GM19438 (cell line): ENCODE results near the gene NOXRED1.
A peak's percentile ranks its signal among the peaks of the same experiment; 100 is the strongest.
"Not testable (repeated sequence)": the region's sequence is repeated elsewhere in the genome, so short reads cannot be mapped to it uniquely, and the experiment has no call there.

Experiments used
- ATAC-seq: cut with Tn5 transposase; IDR thresholded peaks from one replicate; pipeline ENCODE4 v1.9.1; 2021; ENCODE audit warnings: low read depth; ENCODE audit not compliant: unreplicated experiment

Gene NOXRED1

GRCh38 chr14:77415403-77416030 lies 7.8 kb downstream of the NOXRED1 start:
- not testable (repeated sequence) for ATAC-seq

GRCh38 chr14:77409131-77409533 lies 14.2 kb downstream of the NOXRED1 start:
- ATAC-seq: no peak

- no peak for ATAC-seq
These were observed 16.2 kb downstream of the NOXRED1 start for GRCh38 chr14:77407158-77407557.

GRCh38 chr14:77406718-77407117 lies 16.6 kb downstream of the NOXRED1 start:
- ATAC-seq: no peak

- no peak for ATAC-seq
These were observed 17.2 kb downstream of the NOXRED1 start for GRCh38 chr14:77406086-77406485.

DNA sequence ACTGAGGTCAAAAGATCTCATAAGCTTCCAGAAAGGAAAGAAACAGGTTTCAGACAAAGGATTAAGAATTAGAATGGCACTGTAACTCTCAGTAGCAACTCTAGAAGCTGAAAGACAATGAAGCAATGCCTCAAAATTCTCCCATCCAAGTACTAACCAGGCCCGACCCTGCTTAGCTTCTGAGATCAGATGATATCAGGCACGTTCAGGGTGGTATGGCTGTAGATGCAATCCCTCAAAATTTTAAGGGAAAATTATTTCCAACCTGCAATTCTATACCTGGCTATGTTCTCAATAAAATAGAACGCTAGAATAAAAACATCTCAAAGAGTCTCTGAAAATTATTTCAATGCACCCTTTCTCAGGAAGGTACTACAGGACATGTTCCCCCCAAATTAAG lies 19.6 kb downstream of the NOXRED1 start:
- ATAC-seq: no peak

DNA sequence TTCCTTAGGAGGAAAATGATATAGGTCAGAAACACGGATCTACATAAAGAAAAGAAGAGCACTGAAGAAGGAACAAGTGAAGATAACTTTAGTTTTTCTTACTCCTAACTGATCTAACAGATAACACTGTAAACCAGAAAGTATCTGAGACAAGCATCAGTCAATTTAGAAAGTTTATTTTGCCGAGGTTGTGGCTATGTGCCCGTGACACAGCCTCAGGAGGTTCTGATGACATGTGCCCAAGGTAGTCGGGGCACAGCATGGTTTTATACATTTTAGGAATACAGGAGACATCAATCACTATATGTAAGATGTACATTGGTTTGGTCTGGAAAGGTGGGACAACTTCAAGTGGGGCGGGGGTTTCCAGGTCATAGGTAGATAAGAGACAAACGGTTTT lies 23.1 kb downstream of the NOXRED1 start:
- ATAC-seq: no peak

GRCh38 chr14:77390188-77390587 lies 33.1 kb downstream of the NOXRED1 start:
- no peak for ATAC-seq

DNA sequence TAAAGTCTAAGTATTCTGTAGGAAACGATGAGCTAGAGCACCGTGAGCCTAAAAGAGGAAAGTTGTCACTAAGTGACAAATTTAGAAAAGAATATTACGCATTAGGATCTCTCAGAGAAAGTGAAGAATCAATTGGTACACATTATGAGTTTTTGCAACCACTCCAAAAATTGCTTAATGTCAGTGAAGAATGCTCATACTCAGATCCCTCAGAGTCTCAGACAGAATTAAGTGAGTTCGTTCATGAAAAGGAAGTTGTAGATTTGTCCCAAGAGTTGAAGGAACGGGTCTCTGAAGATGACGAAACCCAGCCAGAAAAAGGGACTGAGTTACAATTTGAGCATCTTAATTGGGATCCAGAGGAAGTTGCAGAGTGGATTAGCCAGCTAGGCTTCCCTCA lies 44.6 kb downstream of the NOXRED1 start:
- ATAC-seq: no peak

- peak; percentile 2 for ATAC-seq
These were observed 45.9 kb downstream of the NOXRED1 start for GRCh38 chr14:77377502-77377844.

- peak; percentile 79 for ATAC-seq
These were observed 46.4 kb downstream of the NOXRED1 start, which contains the start of the genes SAMD15 and TMED8 for GRCh38 chr14:77376771-77377501. Gene SAMD15, plus strand, starts transcription at chr14:77377379. Its CDS starts 40 bp downstream, at chr14:77377419. Gene TMED8, minus strand, starts transcription at chr14:77377094. Its CDS starts 41 bp downstream, at chr14:77377053.

DNA sequence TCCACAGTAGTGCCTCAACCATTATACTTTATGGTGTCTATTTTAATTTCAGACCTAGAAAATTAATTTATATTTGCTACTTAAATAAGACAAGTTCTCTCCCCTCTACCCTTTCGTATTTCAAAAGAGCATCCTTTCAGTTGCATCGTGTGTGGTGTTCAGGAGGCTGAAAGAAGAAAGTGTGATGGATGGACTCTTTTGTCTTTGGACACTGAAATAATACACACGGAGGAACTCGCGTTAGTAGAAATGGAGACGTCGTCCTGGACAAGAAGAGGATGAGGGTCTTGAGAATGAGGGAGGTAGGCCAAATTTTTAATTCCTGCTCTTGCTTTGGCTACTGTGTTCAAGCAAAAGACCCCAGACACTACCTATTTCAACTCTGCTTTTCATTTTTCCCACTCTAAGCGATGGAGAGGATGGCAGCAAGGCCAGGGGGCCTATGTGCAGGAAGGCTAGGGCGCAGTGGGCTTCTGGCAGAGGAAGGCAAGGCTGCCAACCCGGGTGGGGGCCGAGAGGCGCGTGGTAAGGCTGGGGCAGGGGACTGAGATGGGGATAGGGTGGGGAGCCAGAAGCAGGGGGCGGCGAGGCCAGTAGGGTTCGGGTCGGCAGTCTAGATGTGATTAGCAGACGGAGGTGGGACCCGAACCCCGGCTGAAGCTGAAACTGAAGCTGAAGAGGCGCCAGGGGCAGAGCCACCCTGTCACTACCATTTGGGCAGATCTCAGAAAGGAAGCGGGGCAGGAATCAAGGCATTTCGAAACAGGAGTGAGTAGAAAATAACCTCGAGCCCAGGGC lies 47.2 kb downstream of the NOXRED1 start:
- ATAC-seq: peak; percentile 22

DNA sequence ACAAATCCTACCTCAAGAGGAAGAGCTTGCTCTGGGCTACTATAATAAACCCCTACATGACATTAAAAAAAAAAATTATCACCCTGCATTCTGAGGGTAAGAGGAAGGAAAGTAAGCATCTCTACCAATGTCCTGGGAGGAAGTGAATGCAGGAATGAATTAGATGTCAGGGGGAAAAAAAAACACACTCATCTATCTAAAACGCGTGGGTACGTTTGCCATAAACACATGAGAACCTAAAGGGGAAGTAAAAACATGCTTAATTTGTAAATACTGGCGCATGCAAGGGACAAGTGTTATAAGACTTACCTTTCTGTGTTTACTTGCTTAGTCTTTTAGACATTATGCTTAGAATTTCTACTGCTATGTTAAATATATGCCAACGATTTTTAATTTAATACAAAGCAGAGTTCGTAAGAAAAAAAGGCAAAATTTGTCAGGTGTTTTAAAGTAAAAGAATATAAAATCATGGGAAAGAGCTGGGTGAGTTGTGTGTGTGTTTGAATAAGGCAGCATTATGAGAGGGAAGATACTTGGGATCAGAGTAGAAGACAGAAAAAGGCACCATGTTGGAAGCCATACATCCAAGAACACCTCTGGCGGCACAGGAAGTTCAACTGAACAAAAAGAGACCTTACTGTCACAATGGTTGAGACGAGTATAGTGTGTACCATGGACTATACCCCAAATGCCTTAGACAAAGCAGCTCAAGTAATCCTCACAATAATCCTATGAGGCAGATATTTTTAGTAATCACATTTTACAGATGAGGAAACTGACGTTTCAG lies 48.0 kb downstream of the NOXRED1 start:
- ATAC-seq: no peak

- no peak for ATAC-seq
These were observed 51.0 kb downstream of the NOXRED1 start for GRCh38 chr14:77372304-77372841.

DNA sequence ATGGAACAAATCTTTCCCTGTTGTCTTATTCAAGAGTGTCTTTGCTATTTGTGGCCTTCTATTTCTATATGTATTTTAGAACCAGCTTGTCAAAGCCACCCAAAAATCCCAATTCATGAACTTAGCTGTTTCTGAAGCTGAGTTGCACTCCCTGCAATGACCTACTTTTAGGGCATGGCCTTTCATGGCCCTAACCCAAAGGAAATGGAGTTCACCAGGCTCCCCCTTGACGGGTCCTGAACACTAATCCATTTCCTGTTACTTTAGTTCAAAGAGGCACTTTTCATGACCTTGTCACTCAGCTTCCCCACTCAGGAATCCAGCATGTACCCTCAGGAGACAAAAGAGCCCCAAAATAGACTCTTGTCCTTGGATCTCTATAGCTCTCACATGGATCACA lies 54.0 kb downstream of the NOXRED1 start:
- no peak for ATAC-seq

DNA sequence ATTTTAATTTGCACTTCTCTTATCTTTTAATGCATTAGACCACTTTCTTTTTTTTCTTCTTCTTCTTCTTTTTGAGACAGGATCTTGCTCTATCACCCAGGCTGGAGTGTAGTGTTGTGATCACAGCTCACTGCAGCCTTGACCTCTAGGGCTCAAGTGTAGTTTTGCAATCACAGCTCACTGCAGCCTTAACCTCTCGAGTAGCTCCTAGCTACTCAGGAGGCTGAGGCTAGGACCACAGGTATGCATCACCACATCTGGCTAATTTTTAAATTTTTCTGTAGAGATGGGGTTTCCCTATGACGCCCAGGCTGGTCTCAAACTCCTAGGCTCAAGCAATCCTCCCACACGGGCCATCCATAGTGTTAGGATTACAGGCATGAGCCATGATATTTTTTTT lies 59.2 kb downstream of the NOXRED1 start:
- peak; percentile 55 for ATAC-seq

DNA sequence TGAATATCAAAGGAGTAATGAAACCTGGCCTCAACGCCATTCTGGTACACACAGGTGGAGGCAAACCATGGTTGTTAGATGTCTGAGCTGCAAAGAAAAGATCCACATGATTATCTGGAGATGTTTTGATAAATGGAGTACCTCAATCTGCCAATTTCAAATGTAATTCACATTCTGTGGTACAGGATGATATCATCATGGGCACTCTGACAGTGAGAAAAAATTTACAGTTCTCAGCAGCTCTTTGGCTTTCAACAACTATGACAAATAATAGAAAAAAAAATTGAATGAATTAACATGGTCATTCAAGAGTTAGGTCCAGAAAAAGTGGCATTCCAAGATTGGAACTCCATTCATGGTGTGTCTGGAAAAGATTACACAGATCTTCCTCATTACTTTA lies 63.7 kb downstream of the NOXRED1 start:
- ATAC-seq: no peak

DNA sequence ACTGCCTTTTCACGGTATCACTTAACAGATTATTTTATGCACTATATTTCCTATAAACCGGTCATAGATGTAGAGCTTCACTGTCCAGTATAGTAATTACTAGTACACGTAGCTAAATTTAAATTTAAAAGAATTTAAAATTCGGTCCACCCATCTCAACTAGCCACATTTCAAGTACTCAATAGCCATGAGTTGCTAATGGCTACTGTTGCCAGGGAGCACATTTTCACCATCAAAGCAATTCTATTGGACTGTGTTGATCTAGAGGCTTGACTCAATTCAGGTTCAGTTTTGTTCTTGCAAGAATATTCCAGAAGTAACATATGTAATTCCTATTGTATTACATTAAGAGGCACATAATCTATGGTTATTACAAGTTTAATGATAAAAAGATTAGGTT lies 66.4 kb downstream of the NOXRED1 start:
- no peak for ATAC-seq

- ATAC-seq: no peak
These were observed 67.5 kb downstream of the NOXRED1 start for GRCh38 chr14:77355811-77356210.

DNA sequence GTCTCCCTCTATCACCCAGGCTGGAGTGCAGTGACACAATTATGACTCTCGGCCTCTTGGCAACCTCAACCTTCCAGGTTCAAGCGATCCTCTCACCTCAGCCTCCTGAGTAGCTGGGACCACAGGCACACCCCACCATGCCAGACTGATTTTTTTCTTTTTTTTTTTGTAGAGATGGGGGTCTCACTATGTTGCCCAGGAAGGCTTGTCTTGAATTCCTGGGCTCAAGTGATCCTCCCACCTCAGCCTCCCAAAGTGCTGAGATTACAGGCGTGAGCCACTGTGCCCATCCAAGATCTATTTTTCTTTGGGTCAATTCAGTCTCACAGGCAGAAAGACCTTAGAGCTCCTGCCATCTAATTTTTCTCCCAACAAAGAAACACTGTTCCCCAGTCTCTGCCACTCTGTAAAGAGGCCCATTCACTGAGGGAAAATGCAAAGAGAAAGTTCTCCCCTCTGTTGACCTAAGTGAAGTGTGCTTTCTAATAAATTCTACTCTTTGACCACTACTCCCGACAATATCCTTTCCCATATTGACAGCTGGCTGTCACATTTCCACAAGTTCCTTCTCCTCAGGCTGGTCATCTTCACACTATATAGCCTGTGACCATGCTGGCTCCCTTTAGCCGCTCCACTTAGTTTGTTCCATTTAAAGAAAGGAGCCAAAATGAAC lies 69.7 kb downstream of the NOXRED1 start:
- ATAC-seq: no peak
